ENCODE measurements around the gene CPEB1.
"Not testable (repeated sequence)": the region's sequence is repeated elsewhere in the genome, so short reads cannot be mapped to it uniquely, and the experiment has no call there.

CPEB1 gene

GRCh38 chr15:82530606-82531379 lies 116.4 kb downstream of the CPEB1 start:
- TF ChIP-seq CTCF (IDR thresholded peaks at IDR 0.05; ENCODE audit: borderline replicate concordance, insufficient read depth, low read depth, low read length): peak; percentile 80
- no peak overlapping the region for H3K4me3 ChIP-seq (ENCODE audit: low read depth, low read length)

GRCh38 chr15:82530006-82530405 lies 117.2 kb downstream of the CPEB1 start:
- TF ChIP-seq CTCF (IDR thresholded peaks at IDR 0.05; ENCODE audit: borderline replicate concordance, insufficient read depth, low read depth, low read length): no peak
- no peak overlapping the region for H3K4me3 ChIP-seq (ENCODE audit: low read depth, low read length)

- H3K4me3 ChIP-seq (ENCODE audit: low read depth, low read length): not testable (repeated sequence)
Observed at GRCh38 chr15:82513587-82513986, 133.6 kb downstream of the CPEB1 start.

GRCh38 chr15:82507693-82508092 lies 139.5 kb downstream of the CPEB1 start:
- H3K4me3 ChIP-seq (ENCODE audit: low read depth, low read length): not testable (repeated sequence)

GRCh38 chr15:82507087-82507486 lies 140.1 kb downstream of the CPEB1 start:
- H3K4me3 ChIP-seq (ENCODE audit: low read depth, low read length): not testable (repeated sequence)

- H3K4me3 ChIP-seq (ENCODE audit: low read depth, low read length): not testable (repeated sequence)
Observed at GRCh38 chr15:82505842-82506241, 141.3 kb downstream of the CPEB1 start.

- not testable (repeated sequence) for H3K4me3 ChIP-seq (ENCODE audit: low read depth, low read length)
Observed at GRCh38 chr15:82504074-82504473, 143.1 kb downstream of the CPEB1 start.

GRCh38 chr15:82502700-82503339 lies 144.3 kb downstream of the CPEB1 start:
- H3K4me3 ChIP-seq (ENCODE audit: low read depth, low read length): not testable (repeated sequence)
- TF ChIP-seq CTCF (IDR thresholded peaks at IDR 0.05; ENCODE audit: borderline replicate concordance, insufficient read depth, low read depth, low read length): peak; percentile 12; the same call in 1 of the 2 replicates

GRCh38 chr15:82500772-82501171 lies 146.4 kb downstream of the CPEB1 start:
- H3K4me3 ChIP-seq (ENCODE audit: low read depth, low read length): not testable (repeated sequence)

GRCh38 chr15:82497978-82498377 lies 149.2 kb downstream of the CPEB1 start:
- H3K4me3 ChIP-seq (ENCODE audit: low read depth, low read length): not testable (repeated sequence)

All from GM12875 (cell line).